Peyer's patch (tissue), 4 donors: ENCODE measurements around the gene VAV3. TPM values are rescaled to one million over a fixed set of nuclear protein-coding genes. Genes with fewer than 3 reads are reported as not detected.
A peak's percentile ranks its signal among the peaks of the same experiment; 100 is the strongest.

Experiments
- DNase-seq, 3 donors: peaks; one replicate each; pipeline ENCODE4 v3.0.0-alpha.2; 2017 to 2019
- H3K27ac ChIP-seq, 4 donors: fragments of 200-600 bp; sonication (generic); one replicate each; pipeline ENCODE4 v1.5.1; 2016 to 2019
- H3K27me3 ChIP-seq, 2 donors: fragments of 200-600 bp; sonication (generic); one replicate each; pipeline ENCODE4 v1.5.1; 2019
- H3K36me3 ChIP-seq, 3 donors: fragments of 200-600 bp; sonication (generic); one replicate each; pipeline ENCODE4 v1.5.1; 2016 to 2019
- H3K4me1 ChIP-seq, 4 donors: fragments of 200-600 bp; sonication (generic); one replicate each; pipeline ENCODE4 v1.5.1; 2016 to 2019
- H3K4me3 ChIP-seq, 4 donors: fragments of 200-600 bp; sonication (generic); 1 replicate in 3 of 4; 2 replicates in 1 of 4; pipeline ENCODE4 v1.5.1; 2016 to 2019; ENCODE audit warnings: mild to moderate bottlenecking in 1 of 4
- H3K9me3 ChIP-seq, 4 donors: fragments of 200-600 bp; sonication (generic); one replicate each; pipeline ENCODE4 v1.5.1; 2016 to 2019; ENCODE audit warnings: mild to moderate bottlenecking in 1 of 4
- POLR2A ChIP-seq, 2 donors: fragments of 450-650 bp; IDR thresholded peaks; one replicate each; pipeline ENCODE4 v1.5.1; 2017; ENCODE audit warnings: antibody characterized with exemption in 2 of 2, mild to moderate bottlenecking in 2 of 2, moderate library complexity in 2 of 2
- total RNA-seq, 4 donors: library from RNA; depleted of rRNA; stranded (reverse); fragments of >200 nt; gene quantifications; one replicate each; pipeline ENCODE4 v1.1.0, GENCODE V29; 2016
- TF ChIP-seq, protein P1 (sequence below), 6 experiments: fragments of 450-650 bp in 4 of 6; fragments of 200-600 bp in 2 of 6; sonication (generic) in 1 of 6; IDR thresholded peaks; one replicate each; pipeline ENCODE4 v1.5.1; 2017 to 2019; ENCODE audit warnings: antibody characterized with exemption in 6 of 6, mild to moderate bottlenecking in 3 of 6, moderate library complexity in 1 of 6

VAV3 gene
- total RNA-seq, 4 donors from 2014 or later, result 32.1 to 60.9 (median 41.5) TPM

- Histone ChIP-seq H3K36me3 (no peaks in the 10 kb centered on the region), H3K4me3 (no peak overlapping the region), H3K4me1 (no peaks in the 10 kb centered on the region), H3K9me3 (no peaks in the 10 kb centered on the region), H3K27me3 (no peaks in the 10 kb centered on the region), H3K27ac (peak overlapping the region in 1 of 4 donors; percentile 2)
- TF ChIP-seq, protein P1, sequence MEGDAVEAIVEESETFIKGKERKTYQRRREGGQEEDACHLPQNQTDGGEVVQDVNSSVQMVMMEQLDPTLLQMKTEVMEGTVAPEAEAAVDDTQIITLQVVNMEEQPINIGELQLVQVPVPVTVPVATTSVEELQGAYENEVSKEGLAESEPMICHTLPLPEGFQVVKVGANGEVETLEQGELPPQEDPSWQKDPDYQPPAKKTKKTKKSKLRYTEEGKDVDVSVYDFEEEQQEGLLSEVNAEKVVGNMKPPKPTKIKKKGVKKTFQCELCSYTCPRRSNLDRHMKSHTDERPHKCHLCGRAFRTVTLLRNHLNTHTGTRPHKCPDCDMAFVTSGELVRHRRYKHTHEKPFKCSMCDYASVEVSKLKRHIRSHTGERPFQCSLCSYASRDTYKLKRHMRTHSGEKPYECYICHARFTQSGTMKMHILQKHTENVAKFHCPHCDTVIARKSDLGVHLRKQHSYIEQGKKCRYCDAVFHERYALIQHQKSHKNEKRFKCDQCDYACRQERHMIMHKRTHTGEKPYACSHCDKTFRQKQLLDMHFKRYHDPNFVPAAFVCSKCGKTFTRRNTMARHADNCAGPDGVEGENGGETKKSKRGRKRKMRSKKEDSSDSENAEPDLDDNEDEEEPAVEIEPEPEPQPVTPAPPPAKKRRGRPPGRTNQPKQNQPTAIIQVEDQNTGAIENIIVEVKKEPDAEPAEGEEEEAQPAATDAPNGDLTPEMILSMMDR (IDR thresholded peaks at IDR 0.05), result no peak
- TF ChIP-seq POLR2A (IDR thresholded peaks at IDR 0.05), result no peak
- DNase-seq, result no peak
These were observed 160.2 kb downstream of the VAV3 start for GRCh38 chr1:107804741-107805140.

GRCh38 chr1:107804134-107804533 lies 160.8 kb downstream of the VAV3 start:
- Histone ChIP-seq H3K27ac (peak overlapping the region in 1 of 4 donors; percentile 33), H3K27me3 (no peaks in the 10 kb centered on the region), H3K4me3 (no peak overlapping the region), H3K4me1 (no peaks in the 10 kb centered on the region), H3K9me3 (no peaks in the 10 kb centered on the region), H3K36me3 (no peaks in the 10 kb centered on the region)
- no peak for DNase-seq
- TF ChIP-seq POLR2A (IDR thresholded peaks at IDR 0.05), result no peak
- TF ChIP-seq, protein P1 (IDR thresholded peaks at IDR 0.05), result no peak

- DNase-seq, result no peak
- H3K27me3 ChIP-seq, result no peaks in the 10 kb centered on the region
- TF ChIP-seq, protein P1 (IDR thresholded peaks at IDR 0.05), result no peak
- no peak for TF ChIP-seq POLR2A (IDR thresholded peaks at IDR 0.05)
These were observed 161.4 kb downstream of the VAV3 start for GRCh38 chr1:107803579-107803978.

GRCh38 chr1:107802654-107803053 lies 162.3 kb downstream of the VAV3 start:
- H3K4me3 ChIP-seq, result no peak overlapping the region
- no peaks in the 10 kb centered on the region for H3K36me3 ChIP-seq
- H3K27ac ChIP-seq, result peak overlapping the region in 1 of 4 donors; percentile 33
- TF ChIP-seq, protein P1 (IDR thresholded peaks at IDR 0.05), result no peak
- TF ChIP-seq POLR2A (IDR thresholded peaks at IDR 0.05), result no peak
- H3K9me3 ChIP-seq, result no peaks in the 10 kb centered on the region
- H3K27me3 ChIP-seq, result no peaks in the 10 kb centered on the region
- H3K4me1 ChIP-seq, result no peaks in the 10 kb centered on the region
- DNase-seq, result no peak

More at GRCh38 chr1:107803579-107803978, 161.4 kb downstream of the VAV3 start:
- H3K4me3 ChIP-seq, result no peak overlapping the region
- no peaks in the 10 kb centered on the region for H3K9me3 ChIP-seq
- H3K27ac ChIP-seq, result peak overlapping the region in 1 of 4 donors; percentile 33
- no peaks in the 10 kb centered on the region for H3K36me3 ChIP-seq
- no peaks in the 10 kb centered on the region for H3K4me1 ChIP-seq

- Histone ChIP-seq H3K4me1 (no peaks in the 10 kb centered on the region), H3K27me3 (no peaks in the 10 kb centered on the region), H3K27ac (peak overlapping the region in 1 of 4 donors; percentile 20), H3K36me3 (no peaks in the 10 kb centered on the region), H3K4me3 (no peak overlapping the region), H3K9me3 (no peaks in the 10 kb centered on the region)
- peak in 1 of 3 donors; percentile 39 for DNase-seq
- TF ChIP-seq, protein P1 (IDR thresholded peaks at IDR 0.05), result no peak
- TF ChIP-seq POLR2A (IDR thresholded peaks at IDR 0.05), result no peak
These were observed 169.0 kb downstream of the VAV3 start for GRCh38 chr1:107795994-107796393.

- Histone ChIP-seq H3K36me3 (no peaks in the 10 kb centered on the region), H3K27ac (peak overlapping the region in 1 of 4 donors; percentile 20), H3K27me3 (no peaks in the 10 kb centered on the region), H3K4me3 (no peak overlapping the region), H3K4me1 (no peaks in the 10 kb centered on the region), H3K9me3 (no peaks in the 10 kb centered on the region)
- no peak for TF ChIP-seq POLR2A (IDR thresholded peaks at IDR 0.05)
- TF ChIP-seq, protein P1 (IDR thresholded peaks at IDR 0.05), result no peak
- no peak for DNase-seq
These were observed 169.5 kb downstream of the VAV3 start for GRCh38 chr1:107795441-107795840.
